T-helper 9 cell (primary cell): ENCODE data around the gene FAT1.

Experiments used
- DNase-seq: peaks from one replicate; pipeline ENCODE4 v3.0.0-alpha.2; 2020

FAT1 gene

DNA sequence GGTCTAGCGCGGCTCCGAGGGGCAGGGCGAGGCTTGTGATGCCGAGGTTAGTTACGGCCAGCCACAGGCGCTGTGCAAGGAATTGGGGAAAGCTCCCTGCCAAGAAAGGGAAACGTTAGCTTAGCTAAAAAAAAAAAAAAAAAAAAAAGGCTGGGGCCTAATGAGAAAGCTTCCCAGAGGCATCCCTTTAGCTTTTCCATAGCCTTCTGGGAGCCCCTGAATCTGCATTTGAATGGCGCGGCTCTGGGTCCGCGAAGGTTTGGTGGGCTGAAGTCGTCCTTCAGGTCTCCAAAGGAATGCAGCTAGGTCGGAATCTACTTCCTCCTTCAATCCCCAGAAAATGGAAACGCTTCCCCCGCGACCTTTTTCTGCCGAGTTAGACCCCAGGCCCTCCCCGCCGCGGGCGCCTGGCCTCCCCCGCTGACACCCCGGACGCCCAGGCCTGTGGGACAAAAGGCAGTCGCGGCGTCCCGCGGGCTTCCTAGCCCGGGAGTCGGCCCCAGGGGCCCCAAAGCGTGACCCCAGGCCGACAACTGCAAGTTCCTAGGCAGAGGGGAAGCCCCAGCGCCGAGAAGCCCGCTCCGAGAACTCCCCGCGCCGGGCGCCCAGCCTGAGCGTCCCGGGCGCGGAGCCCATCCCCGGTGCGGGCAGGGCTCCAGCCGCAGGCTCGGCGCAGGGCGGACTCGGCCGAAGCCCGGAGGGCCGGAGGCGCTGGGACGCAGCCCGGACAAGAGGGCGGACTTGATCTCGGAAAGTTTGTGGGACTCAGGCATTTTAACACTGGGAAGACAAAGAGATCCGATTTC is 605 bp upstream of the FAT1 start:
- no peak for DNase-seq

DNA sequence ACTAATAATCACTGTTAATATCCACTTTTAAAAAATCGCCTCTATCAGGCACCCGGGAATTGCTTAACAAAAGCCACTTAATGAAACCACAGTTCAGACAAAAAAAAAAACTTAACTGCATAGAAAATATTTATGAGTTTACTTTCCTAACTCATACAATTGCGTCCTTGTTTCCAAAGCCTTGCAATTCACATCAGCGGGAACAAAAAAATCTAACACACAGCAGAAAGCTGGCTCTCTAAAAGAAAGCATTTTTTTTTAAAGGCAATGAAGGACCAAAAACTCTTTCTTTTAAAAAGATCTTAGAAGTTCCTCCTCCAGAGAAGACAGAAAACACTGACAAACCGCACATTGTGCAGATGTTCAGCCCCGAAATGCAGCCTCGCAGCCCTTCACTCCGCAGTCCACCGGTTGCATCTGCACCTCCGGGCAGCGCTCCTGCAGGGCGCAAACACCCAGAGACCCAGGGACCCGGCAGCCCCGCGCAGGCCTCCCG is 812 bp downstream of the FAT1 start:
- DNase-seq: no peak

DNA sequence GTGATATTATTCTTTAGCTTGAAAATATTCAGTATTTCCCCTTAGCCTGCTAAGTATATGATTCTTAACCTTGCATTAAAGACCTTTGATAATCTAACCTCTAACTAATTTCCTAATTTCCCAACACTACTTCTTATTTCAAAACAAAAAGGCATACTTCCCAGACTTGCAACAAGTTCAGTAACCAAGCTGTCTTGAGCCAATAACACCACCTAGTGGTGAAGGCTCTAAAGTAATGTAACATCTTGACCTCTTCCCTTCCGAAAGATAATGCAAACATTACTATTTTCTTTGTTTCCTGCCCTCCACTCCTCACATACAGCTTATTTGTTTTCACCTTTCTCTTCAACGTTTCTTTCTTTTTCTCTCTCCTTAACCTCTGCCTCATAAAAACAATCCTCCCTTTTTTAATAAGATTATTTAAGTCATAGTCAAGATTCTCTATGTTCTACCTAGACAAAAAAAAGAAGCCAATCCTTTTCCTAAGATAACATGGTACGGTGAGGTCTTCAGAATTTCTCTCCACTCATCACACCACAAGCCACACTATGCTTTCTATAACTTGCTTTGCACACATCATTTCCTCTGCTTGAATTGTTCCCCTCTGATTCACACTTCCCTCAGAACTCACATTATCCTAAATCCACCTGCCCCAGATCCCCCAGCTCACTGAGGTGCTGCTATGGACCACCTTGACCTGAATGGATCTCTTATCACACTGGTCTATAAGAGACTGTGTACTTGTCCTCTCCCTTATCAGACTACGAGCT is 3.5 kb downstream of the FAT1 start:
- DNase-seq: no peak

DNA sequence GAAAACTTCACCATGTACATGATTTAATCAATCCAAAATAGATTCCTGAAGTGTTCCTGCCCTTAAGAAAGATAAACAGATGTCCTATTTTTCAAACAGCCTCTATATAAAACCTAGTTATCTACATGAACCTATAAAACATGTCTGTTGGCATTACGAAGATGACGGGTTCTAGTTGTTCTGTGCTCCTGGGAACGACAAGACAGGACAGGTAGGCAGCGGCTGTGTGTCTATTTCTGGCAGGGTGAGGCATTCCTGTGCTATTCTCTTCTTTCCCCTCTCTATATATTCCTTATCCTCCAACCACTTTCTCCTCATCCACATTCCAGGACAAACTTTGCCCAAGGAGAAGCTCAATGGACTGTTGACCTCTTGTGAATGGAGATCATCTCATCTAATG is 6.1 kb downstream of the FAT1 start:
- no peak for DNase-seq

DNA sequence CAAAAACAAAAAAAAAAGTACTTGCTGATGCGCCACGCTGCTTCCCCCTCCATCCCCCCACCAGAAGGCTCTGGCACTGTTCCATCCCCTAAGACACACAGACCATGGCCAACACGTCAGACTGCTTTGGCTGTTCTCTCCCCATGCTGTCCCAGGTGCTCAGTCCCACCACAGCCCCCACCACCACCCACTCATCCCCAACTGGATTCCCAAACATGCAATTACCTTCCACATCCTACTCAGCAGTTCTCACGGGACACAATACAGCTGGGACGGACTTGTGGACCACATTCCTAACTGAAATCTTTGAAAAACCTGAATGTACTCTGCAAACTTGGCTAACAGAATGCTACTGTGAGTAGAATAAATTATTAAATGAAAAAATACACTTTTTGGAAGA is 8.6 kb downstream of the FAT1 start:
- no peak for DNase-seq

DNA sequence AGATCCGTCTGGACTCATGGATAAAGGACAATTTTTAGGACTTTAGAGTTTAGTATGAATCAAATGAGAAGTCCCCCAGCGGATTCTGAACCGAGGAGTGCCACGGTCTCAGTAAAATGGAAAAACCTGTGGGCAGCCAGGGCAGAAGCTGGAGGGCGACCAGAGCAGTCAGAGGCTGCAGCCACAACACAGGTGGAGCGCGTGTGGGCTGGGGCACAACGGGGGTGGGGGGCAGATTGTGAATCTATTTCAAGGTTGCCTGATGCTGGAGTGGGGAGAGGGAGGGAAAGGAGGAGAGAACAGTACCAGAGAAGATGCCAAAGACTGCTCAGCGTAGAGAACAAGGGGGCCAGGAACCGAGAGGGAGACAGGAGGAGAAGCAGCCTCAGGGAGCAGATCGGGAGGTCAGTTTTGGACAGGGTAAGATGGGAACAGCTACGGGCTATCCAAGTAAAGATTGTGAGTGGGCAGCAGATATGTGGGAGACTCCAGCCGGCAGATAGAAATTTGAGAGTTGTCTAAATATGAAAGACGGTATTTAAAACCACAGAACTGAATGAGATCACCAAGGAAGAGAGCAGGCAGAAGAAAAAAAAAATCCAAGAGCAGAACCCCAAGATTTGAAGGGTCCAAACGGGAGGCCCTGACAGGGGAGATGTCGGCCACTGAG is 9.5 kb downstream of the FAT1 start:
- no peak for DNase-seq

DNA sequence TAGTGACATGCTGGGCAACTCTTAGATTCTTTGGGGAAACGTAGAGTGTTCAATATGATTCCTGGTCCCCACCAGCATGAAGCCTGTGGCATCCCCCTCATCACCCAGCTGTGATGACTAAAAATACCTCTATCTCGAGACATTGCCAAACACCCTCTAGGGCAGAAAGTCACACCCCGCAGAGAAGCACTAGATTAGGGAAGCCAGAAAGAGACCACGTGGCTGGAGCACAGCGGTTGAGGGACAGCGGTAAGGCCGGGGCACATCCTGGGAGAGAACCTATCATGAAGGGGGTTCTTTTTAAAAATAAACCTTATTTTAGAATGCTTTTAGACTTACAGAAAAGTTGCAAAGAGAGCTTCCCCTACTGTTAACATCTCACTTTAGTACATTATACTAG is 11.0 kb downstream of the FAT1 start:
- DNase-seq: no peak

DNA sequence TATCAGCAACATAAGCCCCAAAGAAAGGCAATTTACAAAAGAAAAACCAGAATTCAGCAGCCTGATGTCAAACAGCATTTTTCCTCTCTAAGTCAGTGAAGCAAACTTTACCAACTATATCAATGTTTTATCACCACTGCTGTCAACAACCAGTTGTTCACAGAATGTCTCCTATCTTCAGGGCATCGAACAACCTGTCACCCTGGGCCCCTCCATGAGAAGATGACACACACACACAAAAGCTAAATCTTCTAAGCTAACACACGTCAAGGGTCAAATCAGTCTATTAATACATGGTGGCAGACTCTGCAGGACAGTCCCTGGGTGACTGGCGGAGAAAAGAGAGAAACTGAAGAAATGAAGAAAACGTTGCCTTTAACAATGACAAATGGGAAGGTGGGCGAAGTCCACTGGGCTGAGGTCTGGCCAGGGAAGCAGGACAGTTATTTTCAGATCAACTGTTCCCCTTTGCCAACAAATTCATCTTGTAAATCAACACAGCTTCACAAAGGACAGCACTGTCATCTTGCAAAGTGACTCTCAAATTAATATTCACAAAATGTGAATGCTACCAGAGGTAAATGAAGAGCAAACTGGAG is 13.0 kb downstream of the FAT1 start:
- DNase-seq: no peak

DNA sequence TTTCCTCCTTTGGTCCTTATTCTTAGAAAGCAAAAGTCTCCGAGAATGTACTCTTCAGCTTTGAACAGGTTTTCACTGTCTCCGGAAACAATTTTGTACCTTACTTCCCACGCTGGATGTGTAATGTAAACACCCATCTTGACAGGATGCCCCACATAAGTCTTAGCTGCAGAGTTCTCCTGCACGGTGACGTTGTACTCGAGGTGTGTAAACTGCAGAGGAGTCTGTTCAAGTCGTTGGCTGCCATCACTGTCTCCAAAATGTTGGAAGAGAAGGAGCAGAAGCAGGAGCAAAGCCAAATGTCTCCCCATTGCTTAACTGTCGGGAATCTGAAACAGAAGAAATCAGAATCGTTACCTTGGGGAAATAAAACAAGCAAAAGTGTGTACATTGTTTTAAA is 14.1 kb downstream of the FAT1 start:
- DNase-seq: no peak

DNA sequence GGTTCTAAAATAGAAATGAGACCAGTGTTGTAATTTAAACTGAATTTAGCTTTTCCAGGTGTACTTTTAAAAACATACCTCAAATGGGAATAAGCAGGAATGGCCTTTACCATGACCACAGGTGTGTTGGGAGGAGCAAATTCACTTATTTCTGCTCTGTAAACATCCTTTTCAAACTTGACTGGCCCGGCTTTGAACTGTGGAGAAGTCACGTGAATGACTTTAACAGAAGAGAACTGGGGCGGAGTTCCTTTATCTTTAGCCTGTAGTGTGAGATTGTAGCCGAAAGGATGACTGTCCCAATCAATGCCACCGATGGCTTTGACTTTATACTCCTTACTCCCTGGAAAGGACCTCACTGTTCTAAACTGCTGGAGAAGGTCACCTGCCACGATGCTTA is 15.1 kb downstream of the FAT1 start:
- no peak for DNase-seq

DNA sequence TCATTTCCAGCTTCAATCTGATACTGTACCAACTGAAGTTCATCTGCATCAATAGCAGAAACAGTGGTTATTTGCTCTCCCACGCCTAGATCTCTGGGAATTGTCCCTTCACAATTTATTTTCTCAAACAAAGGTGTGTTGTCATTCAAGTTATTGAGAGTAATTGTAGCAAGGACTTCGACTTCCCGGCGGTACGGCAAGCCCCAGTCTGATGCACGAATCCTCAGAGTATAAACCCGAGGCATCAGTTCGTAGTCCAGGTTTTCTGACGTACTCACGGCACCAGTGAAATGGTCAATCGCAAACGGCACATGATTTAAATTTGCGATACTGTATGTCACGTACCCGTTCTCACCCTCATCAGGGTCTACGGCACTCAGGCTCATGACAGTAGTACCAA is 15.7 kb downstream of the FAT1 start:
- DNase-seq: no peak

DNA sequence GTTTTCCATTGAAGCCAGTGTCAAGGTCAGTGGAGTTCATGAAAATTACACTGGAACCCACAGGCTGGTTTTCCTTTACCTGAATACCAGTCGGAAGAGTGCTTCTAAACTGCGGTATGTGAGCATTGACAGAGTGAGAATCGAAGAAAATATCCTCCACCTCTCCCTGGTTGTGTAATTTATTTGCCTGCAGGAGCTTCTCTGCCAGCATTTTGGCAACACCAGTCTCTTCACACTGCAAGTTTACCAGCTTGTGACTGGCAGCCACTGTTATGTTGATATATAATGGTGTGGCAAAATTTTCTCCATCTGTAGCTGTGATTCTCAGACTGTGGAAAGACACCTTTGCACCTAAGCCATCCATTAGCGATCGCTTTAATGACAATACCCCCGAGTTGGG is 16.1 kb downstream of the FAT1 start:
- no peak for DNase-seq

DNA sequence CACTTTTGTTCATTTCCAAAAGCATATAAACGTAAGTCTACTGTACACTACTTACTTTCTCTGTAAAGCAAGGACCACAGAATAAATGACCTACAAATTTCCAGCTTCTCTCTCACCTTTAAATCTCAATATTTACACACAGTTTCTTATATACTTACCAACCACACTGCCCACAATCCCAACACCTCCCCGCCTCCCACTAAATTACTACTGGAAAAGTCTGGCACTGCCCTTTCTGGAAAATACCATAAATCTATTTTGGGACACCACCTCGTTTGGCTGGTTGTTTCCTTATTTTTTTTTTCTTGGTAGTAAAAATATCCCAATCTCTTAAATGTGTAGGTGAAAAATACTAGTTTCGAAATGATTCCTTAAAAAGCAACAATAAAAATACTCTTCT is 19.6 kb downstream of the FAT1 start:
- DNase-seq: no peak

DNA sequence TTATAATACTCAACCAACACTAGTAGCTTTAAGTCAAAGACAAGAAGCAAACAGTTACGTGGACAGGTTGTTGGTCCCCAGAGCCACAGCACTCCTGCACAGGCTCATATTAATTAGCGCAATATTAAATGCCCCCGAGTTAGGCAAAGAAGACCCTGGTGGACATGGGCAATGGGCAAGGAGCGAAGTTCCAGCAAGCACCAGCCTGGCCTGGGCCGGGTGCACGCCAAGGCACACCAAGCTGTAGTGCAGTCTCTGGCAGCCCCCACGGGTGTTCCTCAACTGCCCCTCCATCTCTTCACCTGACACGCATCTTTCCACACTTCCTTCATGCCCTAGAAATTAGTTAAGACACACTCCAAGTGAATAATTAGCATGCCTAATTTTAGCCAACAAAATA is 20.1 kb downstream of the FAT1 start:
- no peak for DNase-seq

DNA sequence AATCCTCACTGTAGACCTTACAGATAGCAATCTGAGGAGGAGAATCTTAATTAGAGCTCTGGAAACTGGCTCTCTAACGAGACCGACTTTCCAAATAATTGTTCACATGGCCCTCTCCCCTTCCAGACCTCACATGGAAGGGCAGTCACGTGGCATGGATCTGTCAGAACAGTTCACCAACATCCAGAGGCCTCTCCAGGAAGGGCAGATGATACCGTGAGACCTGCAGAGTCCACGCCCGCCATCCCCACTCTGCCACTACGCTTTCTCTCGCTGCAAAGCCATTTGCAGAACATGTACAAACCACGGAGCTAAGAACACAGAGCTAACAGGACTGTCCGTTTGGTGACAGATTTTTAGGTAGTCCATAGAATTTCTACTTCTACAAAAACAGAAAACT is 20.7 kb downstream of the FAT1 start:
- no peak for DNase-seq

DNA sequence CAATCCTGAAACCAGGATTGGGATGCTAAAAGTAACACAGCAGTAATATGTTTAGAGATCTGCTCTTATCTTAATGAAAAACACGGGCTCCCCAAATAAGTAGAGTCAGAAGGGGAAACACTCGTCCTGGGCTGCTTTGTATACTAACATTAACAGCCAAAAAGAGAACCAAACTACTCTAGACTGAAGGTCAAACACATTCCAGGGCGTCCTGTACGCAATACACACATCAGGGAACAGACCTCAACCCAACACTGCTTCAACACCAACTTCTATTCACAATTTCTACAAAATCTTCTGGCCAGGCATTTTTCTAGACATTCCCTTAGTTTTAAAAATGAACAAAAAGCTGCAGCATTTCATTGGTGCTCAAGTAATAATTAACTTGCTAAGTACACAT is 21.4 kb downstream of the FAT1 start:
- DNase-seq: no peak

DNA sequence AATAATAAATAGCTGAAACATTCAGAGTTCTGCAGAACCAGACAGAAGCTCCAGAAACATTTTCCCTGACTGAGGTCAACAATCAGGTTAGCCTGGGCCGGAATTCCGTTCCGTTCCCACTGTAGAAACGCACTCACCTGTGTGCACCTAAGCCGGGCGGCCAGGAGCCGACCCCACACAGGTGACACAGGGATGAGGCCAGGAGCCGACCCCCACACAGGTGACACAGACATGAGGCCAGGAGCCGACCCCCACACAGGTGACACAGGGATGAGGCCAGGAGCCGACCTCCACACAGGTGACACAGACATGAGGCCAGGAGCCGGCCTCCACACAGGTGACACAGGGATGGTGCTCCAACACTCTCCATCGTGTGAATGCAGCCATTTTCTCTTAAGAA is 21.9 kb downstream of the FAT1 start:
- no peak for DNase-seq

DNA sequence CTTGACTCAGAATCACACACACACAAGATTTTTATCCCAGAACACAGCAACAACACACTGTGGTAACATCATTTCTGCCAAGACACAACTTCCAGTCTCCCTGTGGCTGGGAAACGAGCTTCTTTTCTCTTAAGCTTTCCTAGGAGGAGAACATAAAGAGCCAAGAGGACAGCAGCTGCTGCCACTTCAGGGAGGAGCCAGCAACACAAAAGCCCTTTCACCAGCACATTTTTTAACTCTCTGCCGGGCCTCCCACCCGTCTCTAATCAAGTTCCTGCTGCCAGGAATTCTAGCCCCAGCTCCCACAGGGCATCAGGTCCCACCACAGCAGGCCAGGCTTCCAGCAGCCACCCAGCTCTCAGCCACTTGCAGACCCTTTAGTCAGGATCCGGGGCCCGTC is 22.4 kb downstream of the FAT1 start:
- no peak for DNase-seq

DNA sequence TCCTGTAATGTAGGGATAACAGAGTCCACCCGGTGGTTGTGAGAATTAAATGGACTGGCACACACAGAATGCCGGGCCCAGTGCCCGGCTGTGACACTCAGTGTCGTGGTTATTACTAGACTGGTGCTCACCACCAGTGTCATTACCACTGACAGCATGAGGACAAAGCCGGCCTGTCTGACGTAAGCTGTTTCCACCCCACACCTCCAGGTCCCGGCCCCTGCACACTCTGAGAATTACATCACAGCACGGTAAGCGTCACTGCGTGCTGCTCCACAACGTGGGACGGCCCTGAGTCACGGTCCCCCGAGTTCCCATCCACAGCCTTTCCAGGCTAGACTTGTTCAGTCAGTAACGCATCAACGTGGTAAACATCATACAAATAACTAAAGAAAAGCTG is 22.9 kb downstream of the FAT1 start:
- DNase-seq: no peak

DNA sequence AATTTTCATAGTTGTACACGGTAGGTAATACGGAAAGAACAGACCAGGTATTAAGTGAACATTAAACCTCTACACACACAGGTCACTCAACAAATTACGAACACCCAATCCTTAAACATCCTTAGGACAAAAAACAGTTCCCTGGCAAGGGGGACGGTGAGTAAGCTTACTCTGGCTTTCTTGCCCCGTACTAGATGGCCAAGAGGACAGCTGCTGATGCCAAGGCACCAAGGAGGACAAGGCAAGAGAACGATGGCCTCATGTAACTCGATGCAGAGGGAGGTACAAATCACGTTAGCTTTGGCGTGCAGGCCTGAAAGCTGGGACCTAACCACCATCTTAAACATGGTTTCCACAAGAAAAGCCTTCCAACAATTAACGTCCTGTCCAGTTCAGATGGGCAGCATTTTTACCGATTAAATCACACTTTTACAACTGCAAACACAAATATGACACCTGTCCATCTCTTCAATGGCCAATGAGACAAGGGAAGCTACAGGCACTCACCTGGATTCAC is 23.7 kb downstream of the FAT1 start:
- no peak for DNase-seq

DNA sequence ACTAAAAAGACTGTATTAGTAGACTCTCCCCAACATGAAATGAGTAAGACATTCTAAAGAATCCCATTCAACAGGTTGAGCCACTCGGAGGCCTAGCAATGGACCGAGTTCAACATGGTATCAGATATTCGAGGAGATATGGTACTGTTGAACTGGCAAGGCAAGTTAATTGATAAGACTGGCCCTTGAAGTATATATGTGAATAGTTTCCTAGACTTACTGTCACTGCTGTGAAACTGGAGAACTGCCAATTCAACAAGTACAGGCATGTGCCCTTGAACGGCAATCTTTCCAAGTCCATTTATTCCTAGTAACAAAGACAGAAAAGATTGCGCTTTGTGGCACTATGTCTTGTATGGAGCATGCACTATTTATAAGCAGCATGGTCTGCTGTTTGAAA is 24.4 kb downstream of the FAT1 start:
- no peak for DNase-seq

DNA sequence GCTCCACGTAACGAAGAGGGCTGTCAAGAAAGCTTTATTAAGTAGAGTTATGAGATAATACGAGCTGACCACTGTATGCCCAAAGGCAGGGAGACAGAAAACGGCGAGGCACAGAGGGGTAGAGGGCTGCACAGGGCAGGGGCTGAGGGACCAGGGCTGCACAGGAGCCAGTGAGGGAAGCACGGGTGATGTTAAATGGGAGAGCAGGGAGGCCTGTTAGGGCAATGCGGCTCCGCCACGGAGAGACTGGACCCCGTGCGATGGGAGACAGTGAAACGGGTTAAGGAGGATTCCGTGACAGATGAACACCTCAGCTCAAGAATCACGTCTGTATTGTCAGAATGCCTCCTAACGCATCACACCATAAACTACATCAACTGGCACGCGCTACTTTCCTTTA is 25.1 kb downstream of the FAT1 start:
- DNase-seq: no peak

DNA sequence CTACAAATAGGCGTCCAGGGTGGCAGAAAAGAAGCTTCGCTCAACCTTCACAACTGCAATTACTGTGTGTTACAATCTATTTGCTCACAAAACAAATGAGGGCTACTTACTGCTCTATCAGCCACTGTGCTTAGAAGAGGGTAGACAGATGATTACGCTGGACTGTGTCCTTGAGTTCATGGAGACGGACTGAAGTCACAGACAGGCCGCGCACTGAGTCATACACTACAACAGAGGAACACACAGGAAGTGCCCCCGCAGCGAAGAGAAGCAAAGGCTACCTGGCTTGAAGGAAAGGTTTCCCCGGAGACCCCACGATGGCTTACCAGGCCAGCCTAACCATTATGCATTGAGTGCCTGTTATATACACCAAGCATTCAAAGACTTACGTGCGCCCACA is 25.6 kb downstream of the FAT1 start:
- DNase-seq: no peak
